ENCODE measurements around the gene SIRPD.

GRCh38 chr20:1493536-1493935, 64.0 kb downstream of the SIRPD start:
- TF ChIP-seq CTCF (conservative IDR thresholded peaks at IDR 0.05 in 1 of 2, IDR thresholded peaks at IDR 0.05 in 1 of 2; ENCODE audit: extremely low read depth in 1 of 2, insufficient read depth in 1 of 2, low read depth in 1 of 2, low read length in 2 of 2) (no peak), EZH2 (IDR thresholded peaks at IDR 0.05; ENCODE audit: borderline replicate concordance, low read length) (no peak)
